ENCODE measurements around the gene SLC4A4. TPM values are rescaled to one million over a fixed set of nuclear protein-coding genes. Genes with fewer than 3 reads are reported as not detected.

Gene SLC4A4
- total RNA-seq, 1 donor from 2014 or later: 3.0 TPM

DNA sequence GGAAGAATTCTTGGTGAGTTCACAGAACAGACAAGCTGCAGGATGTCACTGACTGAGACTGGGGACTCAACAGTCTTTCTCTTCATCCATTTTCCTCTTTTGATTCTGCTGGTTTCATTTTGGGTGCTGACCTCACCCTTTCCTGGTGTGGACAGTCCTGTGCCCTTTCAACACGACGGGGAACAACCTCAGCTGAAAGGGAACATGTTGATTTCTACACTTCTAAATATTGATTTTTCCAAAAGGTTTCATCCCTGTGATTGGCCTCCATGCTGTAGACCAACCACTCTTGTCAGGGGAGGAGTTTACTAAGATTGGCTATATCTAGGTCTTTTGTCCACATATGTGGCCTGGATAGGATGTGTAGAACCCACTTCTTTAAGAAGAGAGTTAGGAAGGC lies 91.8 kb downstream of the SLC4A4 start:
- FAIRE-seq (no peak), DNase-seq (ENCODE audit: low read depth) (no peak)
- Mint-ChIP-seq H3K27me3 (ENCODE audit: low read depth, unreplicated experiment) (no peaks in the 10 kb centered on the region), H3K4me3 (ENCODE audit: unreplicated experiment) (no peak overlapping the region), H3K9me3 (ENCODE audit: unreplicated experiment) (no peaks in the 10 kb centered on the region), H3K4me1 (ENCODE audit: low read depth, unreplicated experiment) (no peaks in the 10 kb centered on the region), H3K36me3 (ENCODE audit: low read depth, unreplicated experiment) (no peaks in the 10 kb centered on the region), H3K27ac (ENCODE audit: unreplicated experiment) (no peak overlapping the region)
- no peak overlapping the region for H2AFZ ChIP-seq (ENCODE audit: low read depth, low read length)
- H3K4me3 ChIP-seq (ENCODE audit: insufficient read depth, low read depth, low read length): no peak overlapping the region
- no peak for TF ChIP-seq EZH2 (IDR thresholded peaks at IDR 0.05; ENCODE audit: insufficient read depth, low read length)
- TF ChIP-seq, protein P1, sequence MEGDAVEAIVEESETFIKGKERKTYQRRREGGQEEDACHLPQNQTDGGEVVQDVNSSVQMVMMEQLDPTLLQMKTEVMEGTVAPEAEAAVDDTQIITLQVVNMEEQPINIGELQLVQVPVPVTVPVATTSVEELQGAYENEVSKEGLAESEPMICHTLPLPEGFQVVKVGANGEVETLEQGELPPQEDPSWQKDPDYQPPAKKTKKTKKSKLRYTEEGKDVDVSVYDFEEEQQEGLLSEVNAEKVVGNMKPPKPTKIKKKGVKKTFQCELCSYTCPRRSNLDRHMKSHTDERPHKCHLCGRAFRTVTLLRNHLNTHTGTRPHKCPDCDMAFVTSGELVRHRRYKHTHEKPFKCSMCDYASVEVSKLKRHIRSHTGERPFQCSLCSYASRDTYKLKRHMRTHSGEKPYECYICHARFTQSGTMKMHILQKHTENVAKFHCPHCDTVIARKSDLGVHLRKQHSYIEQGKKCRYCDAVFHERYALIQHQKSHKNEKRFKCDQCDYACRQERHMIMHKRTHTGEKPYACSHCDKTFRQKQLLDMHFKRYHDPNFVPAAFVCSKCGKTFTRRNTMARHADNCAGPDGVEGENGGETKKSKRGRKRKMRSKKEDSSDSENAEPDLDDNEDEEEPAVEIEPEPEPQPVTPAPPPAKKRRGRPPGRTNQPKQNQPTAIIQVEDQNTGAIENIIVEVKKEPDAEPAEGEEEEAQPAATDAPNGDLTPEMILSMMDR (IDR thresholded peaks at IDR 0.05; ENCODE audit: insufficient read depth, low read depth, low read length): no peak
- no peaks in the 10 kb centered on the region for H3K27me3 ChIP-seq (ENCODE audit: insufficient read depth, low read length)
- H3K9me3 ChIP-seq (ENCODE audit: insufficient read depth, low read depth, low read length): no peaks in the 10 kb centered on the region
- H3K36me3 ChIP-seq (ENCODE audit: insufficient read depth, low read length): no peaks in the 10 kb centered on the region
- no peak overlapping the region for H3K9ac ChIP-seq (ENCODE audit: low read length)
- H3K4me1 ChIP-seq (ENCODE audit: insufficient read depth, low read length): no peaks in the 10 kb centered on the region
- H3K4me2 ChIP-seq (ENCODE audit: low read length): no peak overlapping the region
- H3K27ac ChIP-seq (ENCODE audit: low read depth, low read length): no peak overlapping the region
- no peaks in the 10 kb centered on the region for H4K20me1 ChIP-seq (ENCODE audit: insufficient read depth, low read length)
- no peaks in the 10 kb centered on the region for H3K79me2 ChIP-seq (ENCODE audit: insufficient read depth, low read length)

DNA sequence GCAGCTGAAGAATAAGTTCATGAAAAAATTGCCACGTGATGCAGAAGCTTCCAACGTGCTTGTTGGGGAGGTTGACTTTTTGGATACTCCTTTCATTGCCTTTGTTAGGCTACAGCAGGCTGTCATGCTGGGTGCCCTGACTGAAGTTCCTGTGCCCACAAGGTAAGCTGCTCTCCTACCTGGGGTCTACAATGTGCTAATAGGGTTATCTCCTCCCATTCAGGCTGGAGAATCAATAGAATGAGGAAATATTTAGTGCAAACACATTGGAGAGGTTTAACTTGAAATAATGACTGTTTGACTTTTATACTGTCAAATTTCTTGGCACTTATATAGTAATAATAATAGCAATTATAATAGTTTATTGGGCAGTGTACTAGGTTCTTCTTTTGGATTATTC lies 101.8 kb downstream of the SLC4A4 start:
- DNase-seq (ENCODE audit: low read depth) (no peak), FAIRE-seq (no peak)
- TF ChIP-seq, protein P1 (IDR thresholded peaks at IDR 0.05; ENCODE audit: insufficient read depth, low read depth, low read length): no peak
- TF ChIP-seq EZH2 (IDR thresholded peaks at IDR 0.05; ENCODE audit: insufficient read depth, low read length): no peak
- Mint-ChIP-seq H3K4me3 (ENCODE audit: unreplicated experiment) (no peak overlapping the region), H3K4me1 (ENCODE audit: low read depth, unreplicated experiment) (peaks cover 10% of the 10 kb centered on the region), H3K27me3 (ENCODE audit: low read depth, unreplicated experiment) (no peaks in the 10 kb centered on the region), H3K36me3 (ENCODE audit: low read depth, unreplicated experiment) (no peaks in the 10 kb centered on the region), H3K27ac (ENCODE audit: unreplicated experiment) (no peak overlapping the region), H3K9me3 (ENCODE audit: unreplicated experiment) (no peaks in the 10 kb centered on the region)
- H3K27me3 ChIP-seq (ENCODE audit: insufficient read depth, low read length): no peaks in the 10 kb centered on the region
- no peak overlapping the region for H2AFZ ChIP-seq (ENCODE audit: low read depth, low read length)
- no peaks in the 10 kb centered on the region for H3K9me3 ChIP-seq (ENCODE audit: insufficient read depth, low read depth, low read length)
- H3K4me2 ChIP-seq (ENCODE audit: low read length): no peak overlapping the region
- no peaks in the 10 kb centered on the region for H3K36me3 ChIP-seq (ENCODE audit: insufficient read depth, low read length)
- H3K4me1 ChIP-seq (ENCODE audit: insufficient read depth, low read length): no peaks in the 10 kb centered on the region
- H3K4me3 ChIP-seq (ENCODE audit: insufficient read depth, low read depth, low read length): no peak overlapping the region
- no peaks in the 10 kb centered on the region for H4K20me1 ChIP-seq (ENCODE audit: insufficient read depth, low read length)
- H3K9ac ChIP-seq (ENCODE audit: low read length): no peak overlapping the region
- H3K27ac ChIP-seq (ENCODE audit: low read depth, low read length): no peak overlapping the region
- H3K79me2 ChIP-seq (ENCODE audit: insufficient read depth, low read length): no peaks in the 10 kb centered on the region

DNA sequence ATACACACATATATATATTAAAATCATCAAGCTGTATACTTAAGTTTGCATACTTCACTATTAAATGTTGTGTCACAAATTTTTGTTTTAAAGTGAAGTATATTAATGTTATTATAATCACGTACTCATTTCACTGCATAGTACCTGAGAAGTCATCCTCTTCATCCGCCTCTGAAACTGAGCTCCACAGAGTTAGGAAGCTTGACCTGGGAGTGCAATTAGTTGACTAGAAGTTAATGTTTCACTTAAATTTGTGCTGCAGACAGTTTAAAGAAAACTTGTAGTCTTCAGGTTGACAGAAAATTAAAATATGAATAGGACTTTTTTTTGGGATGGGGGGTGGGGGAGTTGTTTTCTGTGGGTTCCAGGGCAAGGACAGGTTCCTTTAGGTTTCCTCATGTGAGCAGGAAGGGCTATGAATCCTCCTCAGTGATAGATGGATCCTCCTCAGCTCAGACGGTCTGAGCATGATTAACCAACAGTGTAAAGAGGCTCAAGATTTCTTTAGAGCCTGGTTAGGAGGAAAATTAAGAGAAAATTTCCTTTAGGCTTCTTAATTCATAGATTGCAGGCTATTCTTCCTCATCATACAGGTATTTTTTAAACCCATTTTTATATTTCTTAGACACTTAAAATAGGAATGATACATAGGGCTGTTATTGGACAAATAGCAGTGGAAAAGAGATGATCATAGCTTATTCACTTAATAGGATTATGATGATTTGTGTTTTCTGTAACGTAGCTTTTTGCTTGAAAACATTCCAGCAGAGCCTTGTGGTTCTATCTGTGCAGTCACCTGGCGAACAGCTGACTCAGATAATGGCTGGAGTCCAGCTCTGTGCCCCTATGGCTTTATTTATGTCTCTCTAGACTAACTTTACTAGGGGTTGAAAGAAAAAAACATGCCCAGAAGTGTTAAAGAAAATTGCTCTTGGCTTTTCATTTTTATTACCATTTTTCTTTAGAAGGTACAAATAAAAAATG lies 102.7 kb downstream of the SLC4A4 start:
- Histone ChIP-seq H3K79me2 (ENCODE audit: insufficient read depth, low read length) (no peaks in the 10 kb centered on the region), H3K27ac (ENCODE audit: low read depth, low read length) (no peak overlapping the region), H4K20me1 (ENCODE audit: insufficient read depth, low read length) (no peaks in the 10 kb centered on the region), H3K9ac (ENCODE audit: low read length) (no peak overlapping the region), H3K9me3 (ENCODE audit: insufficient read depth, low read depth, low read length) (no peaks in the 10 kb centered on the region), H3K27me3 (ENCODE audit: insufficient read depth, low read length) (no peaks in the 10 kb centered on the region), H3K4me1 (ENCODE audit: insufficient read depth, low read length) (no peaks in the 10 kb centered on the region), H3K4me2 (ENCODE audit: low read length) (no peak overlapping the region), H3K4me3 (ENCODE audit: insufficient read depth, low read depth, low read length) (no peak overlapping the region), H3K36me3 (ENCODE audit: insufficient read depth, low read length) (no peaks in the 10 kb centered on the region), H2AFZ (ENCODE audit: low read depth, low read length) (no peak overlapping the region)
- Mint-ChIP-seq H3K36me3 (ENCODE audit: low read depth, unreplicated experiment) (no peaks in the 10 kb centered on the region), H3K27me3 (ENCODE audit: low read depth, unreplicated experiment) (no peaks in the 10 kb centered on the region), H3K4me3 (ENCODE audit: unreplicated experiment) (no peak overlapping the region), H3K4me1 (ENCODE audit: low read depth, unreplicated experiment) (peaks cover 10% of the 10 kb centered on the region), H3K27ac (ENCODE audit: unreplicated experiment) (no peak overlapping the region), H3K9me3 (ENCODE audit: unreplicated experiment) (no peaks in the 10 kb centered on the region)
- DNase-seq (ENCODE audit: low read depth) (peak; percentile 55), FAIRE-seq (no peak)
- TF ChIP-seq, protein P1 (IDR thresholded peaks at IDR 0.05; ENCODE audit: insufficient read depth, low read depth, low read length): no peak
- TF ChIP-seq EZH2 (IDR thresholded peaks at IDR 0.05; ENCODE audit: insufficient read depth, low read length): no peak
